PC-9 (cell line): ENCODE measurements around the gene MRPL32. TPM values are rescaled to one million over a fixed set of nuclear protein-coding genes. Genes with fewer than 3 reads are reported as not detected.

Experiments
- BruUV-seq: library from RNA; stranded (reverse); fragments of 400-500 nt; replicated peaks from 2 replicates; lab custom pipeline; 2021; lab: Mats Ljungman, UMichigan
- CTCF ChIA-PET: fragments of 300-600 bp; sonication (Branson Sonifier 250); formaldehyde crosslinking; loops from one replicate; lab custom pipeline; 2022; ENCODE audit warnings: antibody characterized with exemption; lab: Charles Lee
- POLR2A ChIA-PET: fragments of 300-600 bp; sonication (Branson Sonifier 250); formaldehyde crosslinking; loops from one replicate; lab custom pipeline; 2022; ENCODE audit warnings: antibody characterized with exemption; ENCODE audit not compliant: unreplicated experiment; lab: Charles Lee
- DNase-seq, 2 experiments: peaks; one replicate each; pipeline versions ENCODE4 v3.0.0 to v3.0.0-alpha.2; 2015 to 2022; ENCODE audit warnings: mixed read lengths in 1 of 2
- H2AFZ ChIP-seq: fragments of 200-600 bp; sonication (generic); 2 replicates; pipeline ENCODE4 v1.8.1; 2017; ENCODE audit warnings: antibody characterized with exemption
- H3F3A ChIP-seq: fragments of 200-600 bp; sonication (generic); 2 replicates; pipeline ENCODE4 v1.8.1; 2017; ENCODE audit warnings: antibody characterized with exemption, mild to moderate bottlenecking, low read depth; ENCODE audit not compliant: insufficient read depth
- H3K27ac ChIP-seq: fragments of 200-600 bp; sonication (generic); 2 replicates; pipeline ENCODE4 v1.6.1; 2016; ENCODE audit warnings: mixed run types
- H3K27me3 ChIP-seq: fragments of 200-600 bp; sonication (generic); 2 replicates; pipeline ENCODE4 v1.6.1; 2016; ENCODE audit warnings: low read depth, mixed run types; ENCODE audit not compliant: insufficient read depth
- H3K36me3 ChIP-seq: fragments of 200-600 bp; sonication (generic); 2 replicates; pipeline ENCODE4 v1.6.1; 2016; ENCODE audit warnings: low read depth, mixed run types
- H3K4me1 ChIP-seq: fragments of 200-600 bp; sonication (generic); replicated peaks from 2 replicates; pipeline ENCODE4 v1.6.1; 2016; ENCODE audit warnings: mixed run types; ENCODE audit not compliant: insufficient read depth
- H3K4me2 ChIP-seq: fragments of 200-600 bp; sonication (generic); 2 replicates; pipeline ENCODE4 v1.6.1; 2017; ENCODE audit warnings: mixed run types
- H3K4me3 ChIP-seq: fragments of 200-600 bp; sonication (generic); 2 replicates; pipeline ENCODE4 v1.6.1; 2016; ENCODE audit warnings: mixed run types
- H3K79me2 ChIP-seq: fragments of 200-600 bp; sonication (generic); 2 replicates; pipeline ENCODE4 v1.6.1; 2017; ENCODE audit warnings: low read depth, mixed run types
- H3K9me2 ChIP-seq: fragments of 200-600 bp; sonication (generic); 2 replicates; pipeline ENCODE4 v1.8.1; 2017; ENCODE audit warnings: mild to moderate bottlenecking; ENCODE audit not compliant: insufficient read depth
- H3K9me3 ChIP-seq: fragments of 200-600 bp; sonication (generic); 2 replicates; pipeline ENCODE4 v1.8.1; 2016; ENCODE audit warnings: low read depth; ENCODE audit not compliant: insufficient read depth
- H4K20me1 ChIP-seq: fragments of 200-600 bp; sonication (generic); 2 replicates; pipeline ENCODE4 v1.8.1; 2017; ENCODE audit not compliant: insufficient read depth
- CTCF ChIP-seq: fragments of 200-600 bp; sonication (generic); conservative IDR thresholded peaks from 2 replicates; pipeline ENCODE4 v1.6.1; 2017; ENCODE audit warnings: mixed run types, antibody characterized with exemption, mild to moderate bottlenecking, moderate library complexity
- EZH2 ChIP-seq: fragments of 200-600 bp; sonication (generic); IDR thresholded peaks from 2 replicates; pipeline ENCODE4 v1.8.0; 2017; ENCODE audit warnings: antibody characterized with exemption, low read depth
- intact Hi-C: fragments of 100-400 bp; cut with micrococcal nuclease; formaldehyde crosslinking; loops from one replicate; pipeline ENCODE4 v1.10.0; 2022; ENCODE audit not compliant: unreplicated experiment
- total RNA-seq: library from RNA; stranded (reverse); gene quantifications from 2 replicates; pipeline ENCODE4 v1.2.3, GENCODE V29; 2021

MRPL32 gene
- total RNA-seq, 1 experiment from 2014 or later, result 50.6 TPM

- Histone ChIP-seq H3K4me3 (no peak overlapping the region), H2AFZ (no peak overlapping the region), H3K27me3 (0 out of 2 replicates have a peak, but pooled peaks cover 5% of the 10 kb centered on the region), H3F3A (no peaks in the 10 kb centered on the region), H3K79me2 (no peaks in the 10 kb centered on the region), H3K9me3 (no peaks in the 10 kb centered on the region), H3K4me2 (no peak overlapping the region), H3K4me1 (no peaks in the 10 kb centered on the region), H3K36me3 (no peaks in the 10 kb centered on the region), H4K20me1 (no peaks in the 10 kb centered on the region), H3K27ac (no peak overlapping the region), H3K9me2 (peaks cover 2% of the 10 kb centered on the region; the same call in 1 of the 2 replicates)
- TF ChIP-seq EZH2 (no peak), CTCF (no peak)
- intact Hi-C loops, result no loop called here
- DNase-seq, result no peak
- CTCF ChIA-PET, result no interaction called here
- POLR2A ChIA-PET, result no interaction called here
- no TSS peak for BruUV-seq
Observed at GRCh38 chr7:42952328-42952727, 20.2 kb downstream of the MRPL32 start.

- Histone ChIP-seq H3K4me3 (no peak overlapping the region), H3K27me3 (peaks cover 10% of the 10 kb centered on the region; the same call in 1 of the 2 replicates), H3K9me2 (peaks cover 6% of the 10 kb centered on the region; the same call in 1 of the 2 replicates), H3K4me2 (no peak overlapping the region), H3F3A (no peaks in the 10 kb centered on the region), H4K20me1 (no peaks in the 10 kb centered on the region), H3K9me3 (no peaks in the 10 kb centered on the region), H2AFZ (no peak overlapping the region), H3K4me1 (no peaks in the 10 kb centered on the region), H3K36me3 (no peaks in the 10 kb centered on the region), H3K27ac (no peak overlapping the region), H3K79me2 (no peaks in the 10 kb centered on the region)
- no peak for DNase-seq
- CTCF ChIA-PET, result no interaction called here
- intact Hi-C loops, result no loop called here
- no peak for TF ChIP-seq EZH2
- no peak for TF ChIP-seq CTCF
- POLR2A ChIA-PET, result no interaction called here
- no TSS peak for BruUV-seq
Observed at GRCh38 chr7:42953994-42954393, 21.8 kb downstream of the MRPL32 start.

- peaks cover 6% of the 10 kb centered on the region; the same call in 1 of the 2 replicates for H3K9me2 ChIP-seq
- no peak overlapping the region for H2AFZ ChIP-seq
- no peak overlapping the region for H3K4me3 ChIP-seq
- ChIA-PET POLR2A (interaction anchor here (0.7 kb wide), 1 partner anchor 24 kb away, joined by 3 read pairs; the partner anchor contains the start of genes MRPL32 and PSMA2), CTCF (no interaction called here)
- no peaks in the 10 kb centered on the region for H4K20me1 ChIP-seq
- no peak for DNase-seq
- no peaks in the 10 kb centered on the region for H3K79me2 ChIP-seq
- TF ChIP-seq EZH2, result no peak
- no peak for TF ChIP-seq CTCF
- no peaks in the 10 kb centered on the region for H3K36me3 ChIP-seq
- no peak overlapping the region for H3K4me2 ChIP-seq
- no peaks in the 10 kb centered on the region for H3F3A ChIP-seq
- intact Hi-C loops, result no loop called here
- BruUV-seq, result no TSS peak
- no peak overlapping the region for H3K27ac ChIP-seq
- H3K27me3 ChIP-seq, result peaks cover 24% of the 10 kb centered on the region
- no peaks in the 10 kb centered on the region for H3K4me1 ChIP-seq
- H3K9me3 ChIP-seq, result no peaks in the 10 kb centered on the region
Observed at GRCh38 chr7:42956062-42956461, 23.9 kb downstream of the MRPL32 start.
